ENCODE results near the gene SYCP2L.

Gene SYCP2L

DNA sequence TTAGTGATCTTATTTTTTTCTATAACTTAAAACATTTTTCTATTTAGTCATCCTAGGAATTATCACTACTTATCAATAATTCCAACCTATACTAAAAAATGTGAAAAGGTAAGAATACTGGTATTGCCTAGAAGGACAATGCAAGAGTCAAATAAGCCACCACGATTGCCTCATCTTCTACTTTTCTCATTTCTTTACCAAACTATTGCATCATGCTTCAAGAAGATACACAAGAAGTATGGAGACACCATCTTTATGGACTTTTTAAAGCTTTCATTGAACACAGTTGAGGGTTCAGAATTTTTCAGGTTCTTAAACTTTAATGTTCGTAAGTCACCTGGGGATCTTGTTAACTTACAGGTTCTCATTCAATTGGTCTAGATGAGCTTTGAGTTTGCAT is 131.4 kb downstream of the SYCP2L start:
- TF ChIP-seq, protein P1, sequence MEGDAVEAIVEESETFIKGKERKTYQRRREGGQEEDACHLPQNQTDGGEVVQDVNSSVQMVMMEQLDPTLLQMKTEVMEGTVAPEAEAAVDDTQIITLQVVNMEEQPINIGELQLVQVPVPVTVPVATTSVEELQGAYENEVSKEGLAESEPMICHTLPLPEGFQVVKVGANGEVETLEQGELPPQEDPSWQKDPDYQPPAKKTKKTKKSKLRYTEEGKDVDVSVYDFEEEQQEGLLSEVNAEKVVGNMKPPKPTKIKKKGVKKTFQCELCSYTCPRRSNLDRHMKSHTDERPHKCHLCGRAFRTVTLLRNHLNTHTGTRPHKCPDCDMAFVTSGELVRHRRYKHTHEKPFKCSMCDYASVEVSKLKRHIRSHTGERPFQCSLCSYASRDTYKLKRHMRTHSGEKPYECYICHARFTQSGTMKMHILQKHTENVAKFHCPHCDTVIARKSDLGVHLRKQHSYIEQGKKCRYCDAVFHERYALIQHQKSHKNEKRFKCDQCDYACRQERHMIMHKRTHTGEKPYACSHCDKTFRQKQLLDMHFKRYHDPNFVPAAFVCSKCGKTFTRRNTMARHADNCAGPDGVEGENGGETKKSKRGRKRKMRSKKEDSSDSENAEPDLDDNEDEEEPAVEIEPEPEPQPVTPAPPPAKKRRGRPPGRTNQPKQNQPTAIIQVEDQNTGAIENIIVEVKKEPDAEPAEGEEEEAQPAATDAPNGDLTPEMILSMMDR (IDR thresholded peaks at IDR 0.05; ENCODE audit: insufficient read depth, low read length, poor library complexity, severe bottlenecking) = no peak

DNA sequence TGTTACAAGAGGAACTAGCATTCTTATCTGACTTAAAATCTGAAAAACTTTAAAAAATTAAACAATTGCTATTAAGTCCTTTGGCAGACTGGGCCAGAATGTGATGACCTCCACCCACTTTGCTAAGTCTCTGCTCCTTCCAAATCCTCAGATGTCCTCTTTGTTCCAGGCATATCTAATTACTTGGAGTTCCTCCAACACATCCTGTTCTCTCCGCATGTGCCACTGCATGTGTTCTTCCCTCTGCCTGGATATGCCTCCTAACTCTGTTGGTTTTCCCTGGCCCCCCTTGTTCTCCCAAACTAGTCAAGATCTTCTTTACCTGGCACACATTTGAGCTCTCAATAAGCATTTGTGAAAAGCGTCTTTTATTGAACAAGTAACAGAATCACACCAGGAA is 134.2 kb downstream of the SYCP2L start:
- H3K4me3 ChIP-seq (replicated peaks; ENCODE audit: low read depth, low read length) = no peak overlapping the region
- TF ChIP-seq, protein P1 (IDR thresholded peaks at IDR 0.05; ENCODE audit: insufficient read depth, low read length, poor library complexity, severe bottlenecking) = no peak
- no peaks in the 10 kb centered on the region for H3K36me3 ChIP-seq (ENCODE audit: control insufficient read depth, insufficient read depth, low read length)
- no peak for DNase-seq (ENCODE audit: extremely low read depth, insufficient read length)
- H3K27me3 ChIP-seq (replicated peaks; ENCODE audit: control insufficient read depth, insufficient read depth, low read length) = no peaks in the 10 kb centered on the region

More for the DNA sequence above, 131.4 kb downstream of the SYCP2L start:
- Histone ChIP-seq H3K4me3 (replicated peaks; ENCODE audit: low read depth, low read length) (no peak overlapping the region), H3K27me3 (replicated peaks; ENCODE audit: control insufficient read depth, insufficient read depth, low read length) (no peaks in the 10 kb centered on the region), H3K36me3 (ENCODE audit: control insufficient read depth, insufficient read depth, low read length) (no peaks in the 10 kb centered on the region)
- DNase-seq (ENCODE audit: extremely low read depth, insufficient read length) = no peak

GRCh38 chr6:11021714-11022113 is 134.9 kb downstream of the SYCP2L start:
- H3K27me3 ChIP-seq (replicated peaks; ENCODE audit: control insufficient read depth, insufficient read depth, low read length) = no peaks in the 10 kb centered on the region
- DNase-seq (ENCODE audit: extremely low read depth, insufficient read length) = no peak
- no peaks in the 10 kb centered on the region for H3K36me3 ChIP-seq (ENCODE audit: control insufficient read depth, insufficient read depth, low read length)
- H3K4me3 ChIP-seq (replicated peaks; ENCODE audit: low read depth, low read length) = no peak overlapping the region
- TF ChIP-seq, protein P1 (IDR thresholded peaks at IDR 0.05; ENCODE audit: insufficient read depth, low read length, poor library complexity, severe bottlenecking) = no peak

- H3K27me3 ChIP-seq (replicated peaks; ENCODE audit: control insufficient read depth, insufficient read depth, low read length) = no peaks in the 10 kb centered on the region
- H3K36me3 ChIP-seq (ENCODE audit: control insufficient read depth, insufficient read depth, low read length) = no peaks in the 10 kb centered on the region
- TF ChIP-seq, protein P1 (IDR thresholded peaks at IDR 0.05; ENCODE audit: insufficient read depth, low read length, poor library complexity, severe bottlenecking) = no peak
- no peak overlapping the region for H3K4me3 ChIP-seq (replicated peaks; ENCODE audit: low read depth, low read length)
- no peak for DNase-seq (ENCODE audit: extremely low read depth, insufficient read length)
These were observed 136.2 kb downstream of the SYCP2L start for GRCh38 chr6:11023032-11023431.
